Skeletal muscle satellite cell (primary cell): ENCODE measurements around the gene FZD2.
A peak's percentile ranks its signal among the peaks of the same experiment; 100 is the strongest.
"Not testable (repeated sequence)": the region's sequence is repeated elsewhere in the genome, so short reads cannot be mapped to it uniquely, and the experiment has no call there.

Experiments
- H3K27me3 ChIP-seq: 2 replicates; pipeline ENCODE4 v1.7.0; 2013; ENCODE audit warnings: low read length; ENCODE audit not compliant: control insufficient read depth, insufficient read depth
- H3K36me3 ChIP-seq: 2 replicates; pipeline ENCODE4 v1.7.0; 2013; ENCODE audit warnings: mild to moderate bottlenecking, control low read depth, low read length; ENCODE audit not compliant: insufficient read depth
- H3K4me1 ChIP-seq: 2 replicates; pipeline ENCODE4 v1.7.0; 2013; ENCODE audit warnings: low read length; ENCODE audit not compliant: control insufficient read depth, insufficient read depth
- H3K4me2 ChIP-seq: 2 replicates; pipeline ENCODE4 v1.7.0; 2013; ENCODE audit warnings: mild to moderate bottlenecking, low read length
- H3K4me3 ChIP-seq: 2 replicates; pipeline ENCODE4 v1.7.0; 2013; ENCODE audit warnings: low read length
- H3K9ac ChIP-seq: 2 replicates; pipeline ENCODE4 v1.7.0; 2013; ENCODE audit warnings: mild to moderate bottlenecking, low read depth, low read length, moderate library complexity
- H3K9me3 ChIP-seq: replicated peaks from 2 replicates; pipeline ENCODE4 v1.7.0; 2013; ENCODE audit warnings: mild to moderate bottlenecking, control low read depth, low read length

The FZD2 gene

GRCh38 chr17:44536090-44536953 is 21.0 kb upstream of the FZD2 start:
- Histone ChIP-seq H3K27me3 (peaks cover 3% of the 10 kb centered on the region), H3K36me3 (no peaks in the 10 kb centered on the region), H3K9ac (peak overlapping the region; percentile 36), H3K9me3 (no peaks in the 10 kb centered on the region), H3K4me3 (no peak overlapping the region), H3K4me1 (peaks cover 16% of the 10 kb centered on the region), H3K4me2 (no peak overlapping the region)

- not testable (repeated sequence) for H3K27me3 ChIP-seq, H3K36me3 ChIP-seq, H3K4me2 ChIP-seq, H3K9ac ChIP-seq, H3K4me3 ChIP-seq, H3K9me3 ChIP-seq
- peaks cover 31% of the 10 kb centered on the region for H3K4me1 ChIP-seq
Measured at GRCh38 chr17:44537922-44538321, 19.4 kb upstream of the FZD2 start.

- Histone ChIP-seq H3K9ac (no peak overlapping the region), H3K9me3 (no peaks in the 10 kb centered on the region), H3K27me3 (no peaks in the 10 kb centered on the region), H3K4me1 (peaks cover 43% of the 10 kb centered on the region), H3K36me3 (no peaks in the 10 kb centered on the region), H3K4me2 (no peak overlapping the region), H3K4me3 (no peak overlapping the region)
Measured at GRCh38 chr17:44539673-44540072, 17.6 kb upstream of the FZD2 start.

- no peaks in the 10 kb centered on the region for H3K36me3 ChIP-seq
- H3K9me3 ChIP-seq: no peaks in the 10 kb centered on the region
- H3K9ac ChIP-seq: no peak overlapping the region
- H3K27me3 ChIP-seq: no peaks in the 10 kb centered on the region
- H3K4me1 ChIP-seq: peaks cover 50% of the 10 kb centered on the region
- no peak overlapping the region for H3K4me3 ChIP-seq
- H3K4me2 ChIP-seq: no peak overlapping the region
Measured at GRCh38 chr17:44540246-44541084, 16.8 kb upstream of the FZD2 start.

- peak overlapping the region; percentile 32 for H3K9ac ChIP-seq
- H3K4me2 ChIP-seq: no peak overlapping the region
- no peaks in the 10 kb centered on the region for H3K9me3 ChIP-seq
- H3K4me1 ChIP-seq: peaks cover 54% of the 10 kb centered on the region
- no peaks in the 10 kb centered on the region for H3K36me3 ChIP-seq
- no peak overlapping the region for H3K4me3 ChIP-seq
- H3K27me3 ChIP-seq: no peaks in the 10 kb centered on the region
Measured at GRCh38 chr17:44541884-44542581, 15.3 kb upstream of the FZD2 start.

GRCh38 chr17:44543213-44543904 is 13.9 kb upstream of the FZD2 start:
- Histone ChIP-seq H3K4me3 (peak overlapping the region; percentile 44), H3K36me3 (no peaks in the 10 kb centered on the region), H3K9ac (peak overlapping the region; percentile 78), H3K27me3 (no peaks in the 10 kb centered on the region), H3K4me1 (peaks cover 66% of the 10 kb centered on the region), H3K9me3 (no peaks in the 10 kb centered on the region), H3K4me2 (peak overlapping the region; percentile 79)

- Histone ChIP-seq H3K4me1 (peaks cover 70% of the 10 kb centered on the region), H3K9me3 (no peaks in the 10 kb centered on the region), H3K9ac (peak overlapping the region; percentile 78), H3K4me3 (peak overlapping the region; percentile 28), H3K27me3 (no peaks in the 10 kb centered on the region), H3K4me2 (peak overlapping the region; percentile 79), H3K36me3 (no peaks in the 10 kb centered on the region)
Measured at GRCh38 chr17:44543905-44544523, 13.3 kb upstream of the FZD2 start.

GRCh38 chr17:44546671-44547606 is 10.3 kb upstream of the FZD2 start:
- no peaks in the 10 kb centered on the region for H3K27me3 ChIP-seq
- H3K9ac ChIP-seq: peak overlapping the region; percentile 56
- peak overlapping the region; percentile 21 for H3K4me2 ChIP-seq
- H3K36me3 ChIP-seq: no peaks in the 10 kb centered on the region
- no peaks in the 10 kb centered on the region for H3K9me3 ChIP-seq
- peak overlapping the region; percentile 10 for H3K4me3 ChIP-seq
- peaks cover 66% of the 10 kb centered on the region for H3K4me1 ChIP-seq

- no peaks in the 10 kb centered on the region for H3K9me3 ChIP-seq
- H3K4me1 ChIP-seq: peaks cover 66% of the 10 kb centered on the region
- peak overlapping the region; percentile 56 for H3K9ac ChIP-seq
- H3K4me3 ChIP-seq: no peak overlapping the region
- no peaks in the 10 kb centered on the region for H3K27me3 ChIP-seq
- no peak overlapping the region for H3K4me2 ChIP-seq
- no peaks in the 10 kb centered on the region for H3K36me3 ChIP-seq
Measured at GRCh38 chr17:44547625-44548267, 9.5 kb upstream of the FZD2 start.
